Inflammatory macrophage treated with lipopolysaccharide for 4 hours (primary cell): Measurements from ENCODE around the gene MAN1A1.

Experiments used
- DNase-seq: peaks from one replicate; pipeline ENCODE4 v3.0.0-alpha.2; 2020

Gene MAN1A1

DNA sequence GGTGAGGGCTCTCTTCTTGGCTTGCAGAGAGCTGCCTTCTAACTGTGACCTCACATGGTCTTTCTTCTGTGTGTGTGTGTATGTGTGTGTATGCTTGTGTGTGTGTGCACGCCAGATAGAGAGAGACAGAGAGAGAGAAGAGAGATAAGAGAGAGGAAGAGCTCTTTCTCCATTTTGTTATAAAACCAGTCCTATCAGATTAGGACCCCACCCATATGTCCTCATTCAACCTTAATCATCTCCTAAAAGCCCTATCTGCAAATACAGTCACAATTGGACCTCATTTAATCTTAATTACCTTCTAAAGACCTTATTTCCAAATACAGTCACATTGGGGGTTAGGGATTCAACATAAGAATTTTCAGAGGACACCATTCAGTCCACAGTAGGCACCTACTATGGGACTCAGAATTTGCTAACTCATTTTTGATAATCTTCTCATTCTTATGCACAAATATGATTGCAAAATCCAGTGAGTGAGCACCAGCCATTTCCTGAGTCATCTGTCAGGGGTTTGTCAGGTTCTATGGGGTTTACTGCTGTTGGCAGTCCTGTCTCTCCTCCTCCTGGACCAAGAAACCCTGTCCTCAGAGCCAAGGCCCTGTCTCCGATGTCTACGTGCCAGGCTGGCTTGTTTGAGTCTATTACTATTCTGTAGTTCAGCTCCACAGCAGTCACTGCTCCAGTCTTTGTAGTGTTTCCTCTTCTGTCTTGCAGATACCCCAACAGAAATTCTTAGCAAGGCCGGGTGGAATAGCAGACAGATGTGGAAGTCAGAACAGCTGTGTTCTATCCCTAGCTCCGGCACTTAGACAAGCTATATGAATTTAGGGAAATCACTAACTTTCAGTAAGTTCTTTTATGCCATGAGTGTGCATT, 212.1 kb downstream of the MAN1A1 start:
- peak; percentile 69 for DNase-seq

DNA sequence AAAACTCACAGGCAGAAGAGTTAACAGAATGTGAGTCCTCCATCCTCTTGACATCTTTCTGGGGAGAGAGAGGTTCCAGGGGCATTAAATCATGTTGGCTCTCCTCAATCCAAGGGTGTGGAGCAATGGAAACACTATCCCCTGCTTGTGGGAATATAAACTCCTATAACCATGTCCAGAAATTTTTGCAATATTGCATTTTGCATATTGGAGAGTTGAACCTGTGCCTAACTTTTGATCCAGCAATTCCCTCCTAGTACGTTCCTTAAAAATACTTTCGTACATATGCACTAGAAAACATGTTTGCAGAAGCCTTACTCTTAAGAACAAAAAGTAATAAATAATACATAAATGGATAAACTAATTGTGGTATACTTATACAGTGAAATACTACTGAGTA, 214.8 kb downstream of the MAN1A1 start:
- no peak for DNase-seq

GRCh38 chr6:119133400-119133799, 216.2 kb downstream of the MAN1A1 start:
- DNase-seq = no peak

DNA sequence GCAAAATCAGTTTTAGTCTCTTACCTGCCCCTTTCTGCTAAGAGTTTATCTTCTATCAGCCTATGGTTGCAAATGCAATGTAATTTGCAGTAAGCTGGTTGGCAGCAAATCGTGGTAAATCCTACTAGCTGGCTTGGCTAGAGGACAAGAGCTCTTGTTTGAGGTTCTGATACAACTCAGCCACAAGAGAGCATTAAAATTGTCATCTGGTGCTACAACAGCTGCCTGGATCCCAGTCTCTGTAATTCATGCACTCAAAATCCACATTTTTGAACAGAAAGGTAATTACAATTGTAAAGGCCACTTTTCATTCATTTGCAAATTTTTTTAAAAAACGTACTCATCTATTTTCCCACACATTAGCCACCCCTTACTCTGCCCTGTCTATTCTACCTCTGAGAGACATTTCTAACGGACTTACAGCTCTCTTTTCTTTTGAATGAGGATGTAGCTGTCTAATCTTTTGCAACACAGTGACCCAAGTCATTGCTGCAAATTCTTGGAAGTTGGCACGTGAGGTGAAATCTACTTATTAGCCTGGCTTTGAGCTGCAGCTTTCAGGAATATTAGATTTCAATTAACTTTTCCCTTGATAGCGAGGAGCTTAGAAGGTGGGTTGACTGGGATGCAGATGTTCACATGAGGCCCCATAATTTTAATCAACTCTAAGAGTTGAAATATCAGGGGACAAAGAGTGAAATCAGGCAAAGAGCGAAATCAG, 217.1 kb downstream of the MAN1A1 start:
- peak; percentile 16 for DNase-seq

GRCh38 chr6:119129968-119130484, 219.5 kb downstream of the MAN1A1 start:
- no peak for DNase-seq

- peak; percentile 84 for DNase-seq
Observed at GRCh38 chr6:119129148-119129967, 220.2 kb downstream of the MAN1A1 start.

GRCh38 chr6:119128252-119128912, 221.2 kb downstream of the MAN1A1 start:
- no peak for DNase-seq

- no peak for DNase-seq
Observed at GRCh38 chr6:119127627-119128026, 221.9 kb downstream of the MAN1A1 start.
